Cardiac fibroblast (primary cell): ENCODE data around the gene FBXO34.

ENCODE experiments used
- DNase-seq, 2 donors: peaks; one replicate each; pipeline versions ENCODE4 v3.0.0 to v3.0.0-alpha.2; 2010; ENCODE audit warnings: low read depth in 2 of 2
- H3K4me3 ChIP-seq, 2 donors: replicated peaks in 1 of 2; 1 replicate in 1 of 2; 2 replicates in 1 of 2; pipeline ENCODE4 v1.5.1; 2011; ENCODE audit warnings: low read depth in 2 of 2, low read length in 2 of 2, mild to moderate bottlenecking in 2 of 2, moderate library complexity in 1 of 2
- TF ChIP-seq, protein P1 (sequence below): IDR thresholded peaks from one replicate; pipeline ENCODE4 v1.5.1; 2011; ENCODE audit warnings: low read depth, mild to moderate bottlenecking, low read length, inconsistent platforms

FBXO34 gene

DNA sequence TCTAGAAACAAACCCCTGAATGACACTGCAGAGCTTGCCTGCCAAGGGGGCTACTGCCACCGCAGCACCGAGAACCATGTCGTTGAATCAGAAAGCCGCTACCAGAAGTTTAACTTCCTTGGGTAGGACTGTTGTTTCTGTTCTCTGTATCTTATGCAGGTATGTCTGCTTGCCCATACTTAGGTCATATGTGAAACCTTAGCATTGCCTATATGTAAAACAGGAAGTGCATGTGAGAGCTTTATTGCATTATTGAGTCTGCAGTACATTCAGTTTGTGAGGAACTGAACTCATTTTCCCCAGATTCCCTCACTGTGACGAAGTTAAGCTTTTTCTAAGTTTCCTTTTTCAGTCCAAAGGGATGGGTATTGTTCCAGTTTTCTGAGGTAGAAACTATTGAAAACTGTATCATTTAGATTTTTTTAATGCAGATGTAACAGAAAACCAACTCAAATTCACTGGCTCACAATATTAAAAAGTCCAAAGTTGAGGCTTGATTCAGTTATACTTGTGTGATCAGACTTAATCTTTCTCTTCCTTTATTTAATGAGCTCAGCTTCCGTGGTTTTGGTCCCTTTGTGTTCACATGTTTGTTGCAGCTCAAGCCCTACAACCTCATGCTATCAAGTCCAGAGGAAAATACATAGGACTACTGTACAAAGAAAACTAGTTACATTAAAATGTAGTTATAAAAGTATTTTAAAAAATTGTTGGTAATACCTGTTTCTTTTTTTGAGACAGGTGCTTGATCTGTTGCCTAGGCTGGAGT is 6.9 kb downstream of the FBXO34 start:
- H3K4me3 ChIP-seq: no peak overlapping the region
- no peak for DNase-seq
- TF ChIP-seq, protein P1, sequence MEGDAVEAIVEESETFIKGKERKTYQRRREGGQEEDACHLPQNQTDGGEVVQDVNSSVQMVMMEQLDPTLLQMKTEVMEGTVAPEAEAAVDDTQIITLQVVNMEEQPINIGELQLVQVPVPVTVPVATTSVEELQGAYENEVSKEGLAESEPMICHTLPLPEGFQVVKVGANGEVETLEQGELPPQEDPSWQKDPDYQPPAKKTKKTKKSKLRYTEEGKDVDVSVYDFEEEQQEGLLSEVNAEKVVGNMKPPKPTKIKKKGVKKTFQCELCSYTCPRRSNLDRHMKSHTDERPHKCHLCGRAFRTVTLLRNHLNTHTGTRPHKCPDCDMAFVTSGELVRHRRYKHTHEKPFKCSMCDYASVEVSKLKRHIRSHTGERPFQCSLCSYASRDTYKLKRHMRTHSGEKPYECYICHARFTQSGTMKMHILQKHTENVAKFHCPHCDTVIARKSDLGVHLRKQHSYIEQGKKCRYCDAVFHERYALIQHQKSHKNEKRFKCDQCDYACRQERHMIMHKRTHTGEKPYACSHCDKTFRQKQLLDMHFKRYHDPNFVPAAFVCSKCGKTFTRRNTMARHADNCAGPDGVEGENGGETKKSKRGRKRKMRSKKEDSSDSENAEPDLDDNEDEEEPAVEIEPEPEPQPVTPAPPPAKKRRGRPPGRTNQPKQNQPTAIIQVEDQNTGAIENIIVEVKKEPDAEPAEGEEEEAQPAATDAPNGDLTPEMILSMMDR: no peak

DNA sequence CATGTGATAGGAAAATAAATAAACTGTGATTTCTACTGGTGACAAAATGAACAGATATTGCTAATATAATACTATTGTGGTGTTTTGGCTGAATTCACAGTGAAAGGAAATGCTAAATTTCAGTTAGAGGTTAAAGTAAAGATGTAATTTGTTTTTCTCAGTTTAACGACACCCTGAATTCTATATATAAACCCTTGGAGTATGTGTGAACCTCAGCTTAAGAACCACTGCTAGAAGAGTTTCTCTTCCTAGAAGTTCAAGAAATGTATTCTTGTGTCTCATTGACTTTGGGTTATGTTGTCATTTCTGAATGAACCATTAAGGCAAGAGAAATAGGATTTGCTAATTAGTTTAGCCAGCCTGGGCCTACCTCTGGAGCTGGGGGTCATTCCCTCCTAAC is 8.2 kb downstream of the FBXO34 start:
- no peak for DNase-seq
- TF ChIP-seq, protein P1: no peak
- H3K4me3 ChIP-seq: no peak overlapping the region

DNA sequence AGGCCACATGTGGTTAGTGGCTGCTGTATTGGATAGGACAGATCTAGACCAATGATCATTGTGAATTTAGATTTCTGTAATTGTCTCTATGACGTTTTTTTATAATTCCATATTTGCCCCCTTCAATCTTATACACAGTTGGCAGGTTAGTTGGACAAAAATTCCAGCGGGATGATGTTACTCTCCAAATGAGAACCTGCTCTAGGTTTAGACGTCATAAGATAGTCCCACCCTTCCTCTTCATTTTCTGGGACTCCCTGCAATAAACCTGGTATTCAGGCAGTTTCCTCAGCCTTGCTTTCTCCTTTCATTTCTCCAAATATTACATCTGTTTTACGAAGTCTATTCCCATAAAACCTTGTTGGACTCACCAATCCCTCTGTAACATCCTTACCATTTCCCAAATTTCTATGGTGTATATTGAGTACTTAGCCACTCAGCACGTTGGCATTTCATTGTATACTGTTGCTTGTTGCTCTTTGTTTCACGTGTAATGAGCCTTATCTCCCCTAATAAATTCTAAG is 10.2 kb downstream of the FBXO34 start:
- TF ChIP-seq, protein P1: no peak
- H3K4me3 ChIP-seq: no peak overlapping the region

DNA sequence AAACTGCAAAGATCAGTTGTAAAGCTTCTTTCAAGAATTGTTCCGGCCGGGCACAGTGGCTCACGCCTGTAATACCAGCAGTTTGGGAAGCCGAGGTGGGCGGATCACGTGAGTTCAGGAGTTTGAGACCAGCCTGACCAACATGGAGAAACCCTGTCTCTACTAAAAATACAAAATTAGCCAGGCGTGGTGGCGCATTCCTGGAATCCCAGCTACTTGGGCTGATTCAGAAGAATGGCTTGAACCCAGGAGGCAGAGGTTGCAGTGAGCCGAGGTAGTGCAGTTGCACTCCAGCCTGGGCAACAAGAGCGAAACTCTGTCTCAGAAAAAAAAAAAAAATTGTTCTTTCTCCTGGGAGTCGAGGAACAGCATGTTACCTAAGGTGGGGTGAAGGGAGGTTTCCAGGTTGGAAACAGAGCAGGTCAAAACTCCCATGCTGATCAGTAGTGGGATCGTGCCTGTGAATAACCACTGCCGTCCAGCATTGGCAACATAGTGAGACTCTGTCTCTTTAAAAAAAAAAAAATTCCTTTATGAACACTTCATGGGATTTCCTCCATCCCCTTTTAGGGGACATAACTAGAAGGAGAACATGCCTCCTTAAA is 13.9 kb downstream of the FBXO34 start:
- TF ChIP-seq, protein P1: no peak
- no peak overlapping the region for H3K4me3 ChIP-seq

More for the DNA sequence above, 10.2 kb downstream of the FBXO34 start:
- no peak for DNase-seq

DNA sequence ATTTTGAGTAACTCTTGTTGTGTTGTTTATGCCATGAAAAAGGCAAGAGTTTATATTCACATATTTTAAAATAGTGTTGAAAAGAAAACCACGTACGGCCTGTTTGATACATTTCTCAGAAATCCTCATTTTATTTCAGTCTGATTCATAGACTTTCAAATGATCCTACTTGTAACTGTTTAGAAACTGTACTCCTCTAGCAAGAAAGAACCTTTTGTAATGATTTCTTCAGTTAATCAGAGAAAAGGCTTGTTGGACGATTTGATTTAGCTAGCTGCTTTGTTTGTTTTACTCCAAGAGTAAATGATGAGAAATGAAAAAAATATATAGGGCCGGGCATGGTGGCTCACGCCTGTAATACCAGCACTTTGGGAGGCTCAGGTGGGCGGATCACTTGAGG is 17.2 kb downstream of the FBXO34 start:
- H3K4me3 ChIP-seq: no peak overlapping the region
- TF ChIP-seq, protein P1: no peak
- DNase-seq: no peak

More for the DNA sequence above, 13.9 kb downstream of the FBXO34 start:
- DNase-seq: no peak

DNA sequence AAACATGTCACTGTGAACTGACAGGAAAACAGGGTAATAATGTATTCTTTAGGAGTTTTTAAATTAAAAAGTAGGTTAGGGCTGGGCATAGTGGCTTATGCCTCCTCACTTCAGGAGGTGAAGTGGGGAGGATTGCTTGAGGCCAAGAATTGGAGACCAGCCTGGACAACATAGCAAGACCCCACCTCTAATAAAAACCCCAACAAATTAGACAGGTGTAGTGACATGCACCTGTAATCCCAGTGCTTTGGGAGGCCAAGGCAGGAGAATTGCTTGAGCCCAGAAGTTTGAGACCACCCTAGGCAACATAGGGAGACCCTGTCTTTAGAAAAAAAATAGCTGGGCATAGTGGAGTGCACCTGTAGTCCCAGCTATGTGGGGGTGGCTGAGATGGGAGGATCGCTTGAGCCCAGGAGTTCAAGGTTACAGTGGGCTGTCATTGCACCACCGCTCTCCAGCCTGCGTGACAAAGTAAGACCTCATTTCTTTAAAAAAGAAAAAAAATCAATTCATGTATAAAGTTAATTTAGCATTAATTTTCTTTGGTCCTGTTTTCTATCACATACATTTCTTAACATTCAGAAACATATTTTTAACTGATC is 20.4 kb downstream of the FBXO34 start:
- no peak overlapping the region for H3K4me3 ChIP-seq
- no peak for DNase-seq
- TF ChIP-seq, protein P1: no peak
